Transverse colon (tissue), 4 donors: Measurements from ENCODE around the gene SOD1.
"Not testable (repeated sequence)": the region's sequence is repeated elsewhere in the genome, so short reads cannot be mapped to it uniquely, and the experiment has no call there.

Source experiments
- EP300 ChIP-seq: sonication (generic); formaldehyde crosslinking; IDR thresholded peaks from one replicate; pipeline ENCODE4 v1.6.1; 2017; ENCODE audit warnings: antibody characterized with exemption, low read depth
- POLR2A ChIP-seq: fragments of 450-650 bp; IDR thresholded peaks from one replicate; pipeline ENCODE4 v1.6.1; 2016; ENCODE audit warnings: antibody characterized with exemption, mild to moderate bottlenecking, moderate library complexity
- POLR2AphosphoS5 ChIP-seq, 3 donors: sonication (generic); formaldehyde crosslinking; IDR thresholded peaks; one replicate each; pipeline ENCODE4 v1.6.1; 2016; ENCODE audit warnings: antibody characterized with exemption in 3 of 3
- TF ChIP-seq, protein P1 (sequence below), 5 experiments: fragments of 200-600 bp in 3 of 5; fragments of 450-650 bp in 2 of 5; sonication (generic) in 3 of 5; IDR thresholded peaks; 1 replicate in 2 of 5; 2 replicates in 3 of 5; pipeline ENCODE4 v1.5.1; 2016 to 2017; ENCODE audit warnings: antibody characterized with exemption in 5 of 5, inconsistent platforms in 3 of 5, mild to moderate bottlenecking in 2 of 5, moderate library complexity in 1 of 5

DNA sequence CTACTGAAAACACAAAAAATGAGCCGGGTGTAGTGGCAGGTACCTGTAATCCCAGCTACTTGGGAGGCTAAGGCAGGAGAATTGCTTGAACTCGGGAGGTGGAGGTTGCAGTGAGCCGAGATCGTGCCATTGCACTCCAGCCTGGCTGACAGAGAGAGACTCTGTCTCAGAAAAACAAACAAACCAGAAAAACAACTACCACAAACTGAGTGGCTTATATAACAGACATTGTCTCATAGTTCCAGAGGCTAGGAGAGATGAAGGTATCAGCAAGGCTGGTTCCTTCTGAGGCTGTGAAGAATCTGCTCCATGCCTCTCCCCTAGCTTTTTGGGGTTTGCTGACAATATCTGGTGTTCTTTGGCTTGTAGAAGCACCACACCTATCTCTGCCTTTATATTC is 8.0 kb upstream of the SOD1 start:
- TF ChIP-seq, protein P1, sequence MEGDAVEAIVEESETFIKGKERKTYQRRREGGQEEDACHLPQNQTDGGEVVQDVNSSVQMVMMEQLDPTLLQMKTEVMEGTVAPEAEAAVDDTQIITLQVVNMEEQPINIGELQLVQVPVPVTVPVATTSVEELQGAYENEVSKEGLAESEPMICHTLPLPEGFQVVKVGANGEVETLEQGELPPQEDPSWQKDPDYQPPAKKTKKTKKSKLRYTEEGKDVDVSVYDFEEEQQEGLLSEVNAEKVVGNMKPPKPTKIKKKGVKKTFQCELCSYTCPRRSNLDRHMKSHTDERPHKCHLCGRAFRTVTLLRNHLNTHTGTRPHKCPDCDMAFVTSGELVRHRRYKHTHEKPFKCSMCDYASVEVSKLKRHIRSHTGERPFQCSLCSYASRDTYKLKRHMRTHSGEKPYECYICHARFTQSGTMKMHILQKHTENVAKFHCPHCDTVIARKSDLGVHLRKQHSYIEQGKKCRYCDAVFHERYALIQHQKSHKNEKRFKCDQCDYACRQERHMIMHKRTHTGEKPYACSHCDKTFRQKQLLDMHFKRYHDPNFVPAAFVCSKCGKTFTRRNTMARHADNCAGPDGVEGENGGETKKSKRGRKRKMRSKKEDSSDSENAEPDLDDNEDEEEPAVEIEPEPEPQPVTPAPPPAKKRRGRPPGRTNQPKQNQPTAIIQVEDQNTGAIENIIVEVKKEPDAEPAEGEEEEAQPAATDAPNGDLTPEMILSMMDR (IDR thresholded peaks at IDR 0.05), result not testable (repeated sequence)
- TF ChIP-seq POLR2A; POLR2AphosphoS5 (IDR thresholded peaks at IDR 0.05); EP300: not testable (repeated sequence)
